Esophagus squamous epithelium (tissue), 5 donors: ENCODE data around the gene CCNK. TPM values are rescaled to one million over a fixed set of nuclear protein-coding genes. Genes with fewer than 3 reads are reported as not detected.

Source experiments
- DNase-seq: peaks from one replicate; lab custom pipeline; 2025; lab: John Stamatoyannopoulos, UW
- H3K27ac ChIP-seq, 4 donors: fragments of 200-600 bp; sonication (generic); one replicate each; pipeline ENCODE4 v1.5.1; 2016 to 2019; ENCODE audit warnings: mild to moderate bottlenecking in 1 of 4
- H3K27me3 ChIP-seq, 4 donors: fragments of 200-600 bp; sonication (generic); 1 replicate in 3 of 4; 2 replicates in 1 of 4; pipeline versions ENCODE4 v1.5.1 to v1.6.0; 2017 to 2021; ENCODE audit warnings: antibody characterized with exemption in 1 of 4
- H3K36me3 ChIP-seq, 3 donors: fragments of 200-600 bp; sonication (generic); one replicate each; pipeline ENCODE4 v1.5.1; 2016 to 2019
- H3K4me1 ChIP-seq, 3 donors: fragments of 200-600 bp; sonication (generic); one replicate each; pipeline ENCODE4 v1.5.1; 2017 to 2019
- H3K4me3 ChIP-seq, 4 donors: fragments of 200-600 bp; sonication (generic); 1 replicate in 3 of 4; 2 replicates in 1 of 4; pipeline ENCODE4 v1.5.1; 2016 to 2019; ENCODE audit warnings: mild to moderate bottlenecking in 2 of 4, moderate library complexity in 1 of 4
- H3K9me3 ChIP-seq, 3 donors: fragments of 200-600 bp; sonication (generic); one replicate each; pipeline ENCODE4 v1.5.1; 2016 to 2019
- CTCF ChIP-seq, 6 experiments: fragments of 450-650 bp in 4 of 6; fragments of 200-600 bp in 2 of 6; sonication (generic) in 2 of 6; IDR thresholded peaks; one replicate each; pipeline ENCODE4 v1.5.1; 2016 to 2019; ENCODE audit warnings: antibody characterized with exemption in 6 of 6, mild to moderate bottlenecking in 4 of 6, moderate library complexity in 4 of 6
- POLR2A ChIP-seq, 4 donors: fragments of 450-650 bp; IDR thresholded peaks; one replicate each; pipeline ENCODE4 v1.6.1; 2017; ENCODE audit warnings: antibody characterized with exemption in 4 of 4, mild to moderate bottlenecking in 4 of 4, moderate library complexity in 3 of 4
- WGBS, 2 donors: methylation state at CpG; one replicate each; pipeline ENCODE4 v1.1.5; 2018; 5-methylcytosine and 5-hydroxymethylcytosine counted together
- intact Hi-C: fragments of 100-400 bp; cut with DNase I; formaldehyde crosslinking; loops from one replicate; pipeline ENCODE4 v1.15.0; 2022
- total RNA-seq, 4 donors: library from RNA; depleted of rRNA; stranded (reverse); fragments of >200 nt; gene quantifications; one replicate each; pipeline ENCODE4 v1.1.0, GENCODE V29; 2016
- donor health status: DM: yes; HTN: yes; CAD: no.

Gene CCNK
- total RNA-seq, 4 donors from 2014 or later, result 13.4 to 39.9 (median 29.5) TPM

GRCh38 chr14:99541211-99541610 lies 60.0 kb downstream of the CCNK start:
- Histone ChIP-seq H3K36me3 (peaks cover 0 to under 1% (median 0%) of the 10 kb centered on the region in 3 donors), H3K27ac (peak overlapping the region in 3 of 4 donors; percentile 21 to 52 (median 48)), H3K9me3 (no peaks in the 10 kb centered on the region), H3K27me3 (no peaks in the 10 kb centered on the region), H3K4me3 (no peak overlapping the region), H3K4me1 (peaks cover 12 to 72% (median 31%) of the 10 kb centered on the region in 3 donors)
- intact Hi-C loops, result no loop called here
- 65 to 69% methylated on average over 3 to 10 of the region's 10 CpGs for WGBS, 2 donors
- TF ChIP-seq CTCF (IDR thresholded peaks at IDR 0.05) (no peak), POLR2A (IDR thresholded peaks at IDR 0.05) (no peak)
- no peak for DNase-seq

- no peak for DNase-seq
- 73 to 80% methylated on average over 5 to 9 of the region's 18 CpGs for WGBS, 2 donors
- no peaks in the 10 kb centered on the region for H3K36me3 ChIP-seq
- H3K27ac ChIP-seq, result peak overlapping the region in 3 of 4 donors; percentile 21 to 52 (median 48)
- no peaks in the 10 kb centered on the region for H3K9me3 ChIP-seq
- no peak for TF ChIP-seq POLR2A (IDR thresholded peaks at IDR 0.05)
- TF ChIP-seq CTCF (IDR thresholded peaks at IDR 0.05), result no peak
- H3K4me3 ChIP-seq, result no peak overlapping the region
- intact Hi-C loops, result no loop called here
- no peaks in the 10 kb centered on the region for H3K27me3 ChIP-seq
- peaks cover 12 to 74% (median 27%) of the 10 kb centered on the region in 3 donors for H3K4me1 ChIP-seq
These were observed 60.7 kb downstream of the CCNK start for GRCh38 chr14:99541677-99542470.

GRCh38 chr14:99542566-99542965 lies 61.4 kb downstream of the CCNK start:
- Histone ChIP-seq H3K4me1 (peaks cover 12 to 67% (median 24%) of the 10 kb centered on the region in 3 donors), H3K4me3 (no peak overlapping the region), H3K27me3 (no peaks in the 10 kb centered on the region), H3K9me3 (no peaks in the 10 kb centered on the region), H3K36me3 (no peaks in the 10 kb centered on the region), H3K27ac (no peak overlapping the region)
- WGBS, 2 donors, result 30% methylated on average over 2 of the region's 13 CpGs; no CpG with 5 or more reads in 1 of the 2 donors
- intact Hi-C loops, result no loop called here
- no peak for DNase-seq
- TF ChIP-seq CTCF (IDR thresholded peaks at IDR 0.05), result no peak
- TF ChIP-seq POLR2A (IDR thresholded peaks at IDR 0.05), result no peak

- no peak for TF ChIP-seq CTCF (IDR thresholded peaks at IDR 0.05)
- H3K27ac ChIP-seq, result no peak overlapping the region
- no peaks in the 10 kb centered on the region for H3K36me3 ChIP-seq
- peaks cover 12 to 59% (median 24%) of the 10 kb centered on the region in 3 donors for H3K4me1 ChIP-seq
- H3K27me3 ChIP-seq, result no peaks in the 10 kb centered on the region
- 61 to 86% methylated on average over 3 to 4 of the region's 4 CpGs for WGBS, 2 donors
- H3K9me3 ChIP-seq, result no peaks in the 10 kb centered on the region
- intact Hi-C loops, result no loop called here
- no peak overlapping the region for H3K4me3 ChIP-seq
- DNase-seq, result no peak
These were observed 62.2 kb downstream of the CCNK start for GRCh38 chr14:99543370-99543769.

- intact Hi-C loops, result no loop called here
- Histone ChIP-seq H3K9me3 (no peaks in the 10 kb centered on the region), H3K4me1 (peaks cover 12 to 57% (median 24%) of the 10 kb centered on the region in 3 donors), H3K27me3 (no peaks in the 10 kb centered on the region), H3K27ac (no peak overlapping the region), H3K36me3 (no peaks in the 10 kb centered on the region), H3K4me3 (no peak overlapping the region)
- no peak for TF ChIP-seq POLR2A (IDR thresholded peaks at IDR 0.05)
- no peak for TF ChIP-seq CTCF (IDR thresholded peaks at IDR 0.05)
- 87 to 91% methylated on average over 5 to 12 of the region's 12 CpGs for WGBS, 2 donors
- no peak for DNase-seq
These were observed 62.8 kb downstream of the CCNK start for GRCh38 chr14:99543985-99544384.
